ENCODE results near the gene GLRX2. TPM values are rescaled to one million over a fixed set of nuclear protein-coding genes. Genes with fewer than 3 reads are reported as not detected.

GLRX2 gene, protein sequence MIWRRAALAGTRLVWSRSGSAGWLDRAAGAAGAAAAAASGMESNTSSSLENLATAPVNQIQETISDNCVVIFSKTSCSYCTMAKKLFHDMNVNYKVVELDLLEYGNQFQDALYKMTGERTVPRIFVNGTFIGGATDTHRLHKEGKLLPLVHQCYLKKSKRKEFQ
- 10 to 100 TPM; 27.6 to 51.9 (median 33.5) TPM for total RNA-seq
- 10 to 100 TPM; 33.1 to 64.9 TPM for polyA plus RNA-seq
- long read RNA-seq, donor 1, full-length matches to known transcripts = 26 of 33 reads
- long read RNA-seq, donor 1, partial matches to known transcripts = 0 of 33 reads
- long read RNA-seq, donor 1, other reads (novel, unspliced or antisense) = 7 of 33 reads
- long read RNA-seq, donor 2, transcript GLRX2-201 (4 exons, 701 nt) = major isoform, 22 of 27 reads
- long read RNA-seq, donor 2, partial matches to known transcripts = 0 of 27 reads
- long read RNA-seq, donor 2, other reads (novel, unspliced or antisense) = 5 of 27 reads
- long read RNA-seq, donor 3, full-length matches to known transcripts = 5 of 22 reads
- long read RNA-seq, donor 3, partial matches to known transcripts = 2 of 22 reads
- long read RNA-seq, donor 3, other reads (novel, unspliced or antisense) = 15 of 22 reads

DNA sequence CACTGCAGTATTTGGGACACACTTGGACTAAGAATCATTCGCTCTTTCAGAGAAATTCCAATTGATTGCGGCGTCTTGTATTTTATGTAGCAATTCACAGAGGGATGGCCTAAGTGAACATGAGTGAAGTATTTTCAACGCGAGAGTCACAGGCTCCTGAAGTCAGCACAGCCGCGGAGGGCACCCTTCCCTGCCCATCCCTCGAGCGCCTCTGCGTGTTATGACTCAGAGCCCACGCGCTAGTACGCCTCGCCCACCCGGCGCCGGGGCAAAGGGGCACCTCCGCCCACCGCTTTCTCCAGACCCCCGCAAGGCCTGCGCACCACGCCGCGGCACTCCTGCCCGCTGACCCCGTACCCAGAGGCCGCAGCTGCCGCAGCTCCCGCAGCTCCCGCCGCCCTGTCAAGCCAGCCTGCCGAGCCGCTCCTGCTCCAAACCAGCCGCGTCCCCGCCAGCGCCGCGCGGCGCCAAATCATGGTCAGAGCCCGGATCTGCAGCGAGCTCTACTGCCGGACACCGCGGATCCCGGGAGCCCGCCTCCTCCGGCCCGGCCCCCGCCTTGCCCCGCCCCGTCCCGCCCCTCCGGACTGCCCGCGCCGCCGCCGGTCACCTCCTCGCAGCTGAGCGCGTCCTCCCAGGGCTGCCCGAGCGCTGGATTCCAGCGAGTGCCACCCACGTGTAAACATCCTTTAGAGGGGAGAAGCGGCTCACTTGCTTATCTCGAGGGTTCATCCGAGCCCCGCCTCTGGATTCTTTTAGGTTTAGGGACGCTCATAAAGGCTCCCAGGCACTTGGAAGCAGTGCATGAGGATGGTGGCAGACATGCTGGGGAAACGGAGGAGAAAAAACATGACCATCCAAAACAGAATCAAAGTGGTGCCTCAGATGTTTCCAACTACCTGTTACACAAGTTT is at the start of gene GLRX2:
TSS of gene GLRX2 (minus strand) at position 508 of the 914 bp plus-strand sequence. CDS start at position 476, 32 bp downstream.
- peak within 1 kb of the TSS; percentile 25 to 96 (median 94) for H3K27ac ChIP-seq
- 0% methylated on average over 64 to 73 of the region's 73 CpGs for WGBS, 2 donors
- intact Hi-C loops (cut with DNase I) = loop anchor here in 7 of 10 donors (1.0 to 10.0 kb wide), 9 partner anchors 16 to 630 kb away; partner anchors contain the start of genes RO60 (in 2 of the 7), UCHL5 (in 2 of the 7) and CDC73 (in 1 of the 7)

DNA sequence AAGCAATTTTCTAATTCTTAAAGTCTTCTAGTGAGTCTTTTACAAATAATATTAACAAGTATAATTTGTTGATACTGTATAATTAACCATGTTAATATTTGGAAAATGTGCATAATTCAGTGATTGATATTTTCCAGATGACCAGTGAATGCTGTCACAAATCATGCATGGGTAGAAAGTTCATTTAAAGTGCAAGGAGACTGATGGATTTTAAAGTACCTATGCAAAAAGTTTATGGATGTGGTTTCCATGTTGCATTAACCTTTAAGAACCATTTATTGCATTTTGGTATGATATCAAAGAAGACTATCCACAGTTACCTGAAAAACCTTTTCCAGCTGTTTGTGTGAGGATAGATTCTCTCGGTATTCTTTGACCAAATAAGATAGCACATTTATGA is 39.8 kb upstream of the GLRX2 start:
- no peaks in the 10 kb centered on the region for H3K27me3 ChIP-seq
- H3K9me3 ChIP-seq = no peaks in the 10 kb centered on the region
- TF ChIP-seq, protein P1, sequence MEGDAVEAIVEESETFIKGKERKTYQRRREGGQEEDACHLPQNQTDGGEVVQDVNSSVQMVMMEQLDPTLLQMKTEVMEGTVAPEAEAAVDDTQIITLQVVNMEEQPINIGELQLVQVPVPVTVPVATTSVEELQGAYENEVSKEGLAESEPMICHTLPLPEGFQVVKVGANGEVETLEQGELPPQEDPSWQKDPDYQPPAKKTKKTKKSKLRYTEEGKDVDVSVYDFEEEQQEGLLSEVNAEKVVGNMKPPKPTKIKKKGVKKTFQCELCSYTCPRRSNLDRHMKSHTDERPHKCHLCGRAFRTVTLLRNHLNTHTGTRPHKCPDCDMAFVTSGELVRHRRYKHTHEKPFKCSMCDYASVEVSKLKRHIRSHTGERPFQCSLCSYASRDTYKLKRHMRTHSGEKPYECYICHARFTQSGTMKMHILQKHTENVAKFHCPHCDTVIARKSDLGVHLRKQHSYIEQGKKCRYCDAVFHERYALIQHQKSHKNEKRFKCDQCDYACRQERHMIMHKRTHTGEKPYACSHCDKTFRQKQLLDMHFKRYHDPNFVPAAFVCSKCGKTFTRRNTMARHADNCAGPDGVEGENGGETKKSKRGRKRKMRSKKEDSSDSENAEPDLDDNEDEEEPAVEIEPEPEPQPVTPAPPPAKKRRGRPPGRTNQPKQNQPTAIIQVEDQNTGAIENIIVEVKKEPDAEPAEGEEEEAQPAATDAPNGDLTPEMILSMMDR (IDR thresholded peaks at IDR 0.05) = no peak
- 93 to 98% methylated on average over 1 of the region's 1 CpG for WGBS, 2 donors
- peaks cover 0 to 96% (median 29%) of the 10 kb centered on the region in 9 donors for H3K36me3 ChIP-seq
- DNase-seq (no peak), ATAC-seq (no peak)
- H3K4me1 ChIP-seq = peaks cover 0 to 8% (median 0%) of the 10 kb centered on the region in 9 donors
- intact Hi-C loops (cut with DNase I) = no loop called here
- no peak overlapping the region for H3K4me3 ChIP-seq
- no peak overlapping the region for H3K27ac ChIP-seq

More for the DNA sequence above, at the start of gene GLRX2:
- Histone ChIP-seq H3K9me3 (no peaks in the 10 kb centered on the region), H3K4me3 (peak within 1 kb of the TSS; percentile 65 to 96 (median 84)), H3K4me1 (peaks cover 0 to 26% (median 16%) of the 10 kb centered on the region in 9 donors), H3K27me3 (no peaks in the 10 kb centered on the region), H3K36me3 (peaks cover 0 to 14% (median 0%) of the 10 kb centered on the region in 9 donors)
- TF ChIP-seq, protein P1 (IDR thresholded peaks at IDR 0.05) = peak in 4 of 9 donors; percentile 19 to 43 (median 29)
- peak; percentile 83 to 90 for DNase-seq
- peak; percentile 96 to 99 (median 98) for ATAC-seq

DNA sequence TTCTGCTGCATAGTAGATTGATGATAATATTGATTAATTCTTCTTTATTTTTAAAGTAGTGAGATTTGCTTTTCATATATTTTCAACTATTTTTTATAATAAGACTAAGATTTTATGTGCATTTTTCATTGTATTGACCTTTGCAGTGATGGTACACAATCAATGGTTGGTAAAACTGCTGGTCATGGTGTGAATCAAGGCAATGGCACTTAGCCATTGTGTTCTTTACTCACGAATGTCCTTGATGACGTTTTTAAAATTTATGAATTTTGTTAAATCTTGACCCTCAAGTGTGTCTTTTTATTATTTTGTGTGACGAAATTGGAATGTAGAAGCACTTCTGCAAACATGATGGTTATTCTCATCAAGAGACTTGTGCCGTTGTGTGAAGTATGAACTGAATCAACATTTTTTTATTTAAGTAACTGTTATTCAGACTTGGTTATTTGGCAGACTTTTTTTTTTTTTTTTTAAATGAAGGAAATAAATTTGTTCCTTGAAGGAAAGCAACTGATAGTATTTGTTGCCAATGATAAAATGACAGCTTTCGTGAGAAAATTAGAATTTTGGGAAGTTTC is 39.2 kb upstream of the GLRX2 start:
- intact Hi-C loops (cut with DNase I) = no loop called here
- peaks cover 0 to 8% (median 0%) of the 10 kb centered on the region in 9 donors for H3K4me1 ChIP-seq
- no peak overlapping the region for H3K27ac ChIP-seq
- H3K27me3 ChIP-seq = no peaks in the 10 kb centered on the region
- WGBS, 2 donors = 78 to 80% methylated on average over 5 of the region's 5 CpGs
- no peak overlapping the region for H3K4me3 ChIP-seq
- no peak for DNase-seq
- TF ChIP-seq, protein P1 (IDR thresholded peaks at IDR 0.05) = no peak
- H3K36me3 ChIP-seq = peaks cover 0 to 96% (median 27%) of the 10 kb centered on the region in 9 donors
- ATAC-seq = no peak
- no peaks in the 10 kb centered on the region for H3K9me3 ChIP-seq

Measured in heart right ventricle (tissue), 16 donors.